ENCODE measurements around the gene FBXL13. TPM values are rescaled to one million over a fixed set of nuclear protein-coding genes. Genes with fewer than 3 reads are reported as not detected.
A peak's percentile ranks its signal among the peaks of the same experiment; 100 is the strongest.

FBXL13 gene
- total RNA-seq, 4 donors from 2014 or later, result 0.52 to 1.7 (median 1.1) TPM

- Histone ChIP-seq H3K4me3 (no peak overlapping the region), H3K27ac (replicated peaks in 1 of 4) (no peak overlapping the region), H3K9me3 (no peaks in the 10 kb centered on the region), H3K27me3 (no peaks in the 10 kb centered on the region), H3K4me1 (peaks cover 18 to 32% (median 30%) of the 10 kb centered on the region in 4 donors), H3K36me3 (no peaks in the 10 kb centered on the region)
- intact Hi-C loops (cut with DNase I), result no loop called here
- no peak for DNase-seq (ENCODE audit: extremely low spot score)
- TF ChIP-seq EP300 (IDR thresholded peaks at IDR 0.05) (no peak), POLR2AphosphoS5 (IDR thresholded peaks at IDR 0.05) (no peak), CTCF (IDR thresholded peaks at IDR 0.05) (no peak), POLR2A (IDR thresholded peaks at IDR 0.05; ENCODE audit: low read depth) (no peak)
- 100% methylated on average over 3 of the region's 3 CpGs for WGBS
These were observed 2.7 kb upstream of the FBXL13 start for GRCh38 chr7:103077318-103077717.

GRCh38 chr7:103076764-103077163 is 2.2 kb upstream of the FBXL13 start:
- H3K4me3 ChIP-seq, result no peak overlapping the region
- H3K27me3 ChIP-seq, result no peaks in the 10 kb centered on the region
- intact Hi-C loops (cut with DNase I), result no loop called here
- no peaks in the 10 kb centered on the region for H3K36me3 ChIP-seq
- peaks cover 18 to 32% (median 30%) of the 10 kb centered on the region in 4 donors for H3K4me1 ChIP-seq
- no peaks in the 10 kb centered on the region for H3K9me3 ChIP-seq
- no peak overlapping the region for H3K27ac ChIP-seq (replicated peaks in 1 of 4)
- no peak for TF ChIP-seq POLR2AphosphoS5 (IDR thresholded peaks at IDR 0.05)
- no peak for TF ChIP-seq CTCF (IDR thresholded peaks at IDR 0.05)
- TF ChIP-seq POLR2A (IDR thresholded peaks at IDR 0.05; ENCODE audit: low read depth), result no peak
- TF ChIP-seq EP300 (IDR thresholded peaks at IDR 0.05), result no peak
- 96% methylated on average over 7 of the region's 7 CpGs for WGBS
- no peak for DNase-seq (ENCODE audit: extremely low spot score)

GRCh38 chr7:103075337-103075918 is 832 bp upstream of the FBXL13 start:
- Histone ChIP-seq H3K4me3 (peak overlapping the region; percentile 77 to 94 (median 82)), H3K4me1 (peaks cover 18 to 32% (median 30%) of the 10 kb centered on the region in 4 donors), H3K27ac (replicated peaks in 1 of 4) (peak overlapping the region; percentile 88 to 96 (median 93)), H3K27me3 (no peaks in the 10 kb centered on the region), H3K9me3 (no peaks in the 10 kb centered on the region), H3K36me3 (no peaks in the 10 kb centered on the region)
- 0% methylated on average over 8 of the region's 36 CpGs for WGBS
- intact Hi-C loops (cut with DNase I), result loop anchor here (2.0 kb wide), 1 partner anchor 73 kb away; the partner anchor contains the start of gene NAPEPLD
- no peak for TF ChIP-seq POLR2A (IDR thresholded peaks at IDR 0.05; ENCODE audit: low read depth)
- TF ChIP-seq POLR2AphosphoS5 (IDR thresholded peaks at IDR 0.05), result no peak
- no peak for TF ChIP-seq EP300 (IDR thresholded peaks at IDR 0.05)
- TF ChIP-seq CTCF (IDR thresholded peaks at IDR 0.05), result no peak
- peak; percentile 92 for DNase-seq (ENCODE audit: extremely low spot score)

GRCh38 chr7:103073989-103074518 is 542 bp downstream of the FBXL13 start:
- Histone ChIP-seq H3K4me1 (peaks cover 18 to 32% (median 30%) of the 10 kb centered on the region in 4 donors), H3K27me3 (no peaks in the 10 kb centered on the region), H3K4me3 (peak overlapping the region; percentile 77 to 94 (median 82)), H3K36me3 (no peaks in the 10 kb centered on the region), H3K27ac (replicated peaks in 1 of 4) (peak overlapping the region; percentile 88 to 96 (median 93)), H3K9me3 (no peaks in the 10 kb centered on the region)
- DNase-seq (ENCODE audit: extremely low spot score), result no peak
- TF ChIP-seq CTCF (IDR thresholded peaks at IDR 0.05) (no peak), POLR2A (IDR thresholded peaks at IDR 0.05; ENCODE audit: low read depth) (no peak), EP300 (IDR thresholded peaks at IDR 0.05) (no peak), POLR2AphosphoS5 (IDR thresholded peaks at IDR 0.05) (no peak)
- intact Hi-C loops (cut with DNase I), result loop anchor here (2.0 kb wide), 1 partner anchor 75 kb away; the partner anchor contains the start of gene NAPEPLD
- WGBS, result 14% methylated on average over 6 of the region's 6 CpGs
